GM18867 (cell line): ENCODE measurements around the gene WDR62.

Source experiments
- ATAC-seq: cut with Tn5 transposase; IDR thresholded peaks from one replicate; pipeline ENCODE4 v1.9.1; 2021; ENCODE audit warnings: mild to moderate bottlenecking, moderate library complexity; ENCODE audit not compliant: unreplicated experiment

WDR62 gene

DNA sequence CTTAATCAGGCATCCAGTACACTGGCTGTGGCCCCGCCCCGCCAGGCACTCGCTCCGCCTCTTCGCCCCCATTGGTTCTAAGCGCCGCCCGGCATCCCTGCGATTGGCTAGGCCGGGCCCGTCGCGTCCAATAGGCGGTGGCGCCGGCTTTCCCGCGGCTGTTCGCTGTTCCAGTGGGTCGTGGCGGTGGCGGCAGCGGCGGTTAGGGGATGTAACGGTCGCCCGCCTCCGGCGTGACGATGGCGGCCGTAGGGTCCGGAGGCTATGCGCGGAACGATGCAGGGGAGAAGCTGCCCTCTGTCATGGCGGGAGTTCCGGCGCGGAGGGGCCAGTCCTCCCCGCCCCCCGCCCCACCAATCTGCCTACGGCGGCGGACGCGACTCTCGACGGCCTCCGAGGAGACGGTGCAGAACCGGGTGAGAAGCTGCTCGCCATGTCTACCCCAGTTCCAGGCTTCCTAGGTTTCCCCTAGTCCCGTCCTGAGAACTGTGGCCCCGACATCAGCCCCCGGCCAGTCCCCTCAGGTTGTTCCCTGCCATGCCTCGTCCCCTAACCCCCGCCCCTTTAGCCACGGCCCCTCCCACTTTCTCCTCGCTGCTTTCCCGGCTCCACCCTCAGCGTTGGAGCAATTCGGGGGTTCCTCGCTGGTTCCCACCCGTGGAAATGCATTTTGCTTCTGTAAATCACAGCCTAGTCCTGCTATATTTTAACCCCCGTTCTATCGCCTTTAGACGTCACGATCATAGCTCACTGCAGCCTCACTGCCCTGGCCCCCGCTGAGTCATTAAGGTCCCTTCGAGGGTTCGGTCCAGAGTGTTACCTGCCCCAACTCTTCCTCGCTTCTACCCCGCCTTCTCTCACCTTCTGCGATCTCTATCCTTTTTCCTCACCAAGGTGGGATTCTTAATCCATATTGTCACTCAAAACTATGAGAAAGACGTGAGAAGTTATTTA, at the start of gene WDR62:
TSS of gene WDR62 (plus strand) at position 165 of the 954 bp plus-strand sequence. CDS start at position 240, 75 bp downstream.
- ATAC-seq: peak; percentile 69

DNA sequence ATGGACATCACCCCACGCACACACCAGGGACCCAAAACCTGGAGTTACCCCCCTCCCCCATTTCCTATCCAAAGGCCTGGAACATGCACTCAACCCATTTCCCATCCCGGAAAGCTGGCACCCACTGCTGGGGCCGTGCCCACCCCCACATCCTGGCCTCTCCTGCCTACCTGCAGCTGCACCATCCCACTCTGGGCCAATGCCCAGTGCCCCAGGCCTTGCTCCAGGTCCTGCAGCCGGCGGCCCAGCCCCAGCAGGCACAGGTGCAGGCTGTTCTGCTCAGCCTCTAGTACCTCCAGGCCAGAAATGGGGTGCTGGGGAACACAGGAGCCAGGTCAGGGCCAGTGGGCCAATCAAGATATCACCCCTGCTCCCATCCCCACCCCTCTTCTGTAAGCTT, 47.7 kb upstream of the WDR62 start:
- no peak for ATAC-seq

DNA sequence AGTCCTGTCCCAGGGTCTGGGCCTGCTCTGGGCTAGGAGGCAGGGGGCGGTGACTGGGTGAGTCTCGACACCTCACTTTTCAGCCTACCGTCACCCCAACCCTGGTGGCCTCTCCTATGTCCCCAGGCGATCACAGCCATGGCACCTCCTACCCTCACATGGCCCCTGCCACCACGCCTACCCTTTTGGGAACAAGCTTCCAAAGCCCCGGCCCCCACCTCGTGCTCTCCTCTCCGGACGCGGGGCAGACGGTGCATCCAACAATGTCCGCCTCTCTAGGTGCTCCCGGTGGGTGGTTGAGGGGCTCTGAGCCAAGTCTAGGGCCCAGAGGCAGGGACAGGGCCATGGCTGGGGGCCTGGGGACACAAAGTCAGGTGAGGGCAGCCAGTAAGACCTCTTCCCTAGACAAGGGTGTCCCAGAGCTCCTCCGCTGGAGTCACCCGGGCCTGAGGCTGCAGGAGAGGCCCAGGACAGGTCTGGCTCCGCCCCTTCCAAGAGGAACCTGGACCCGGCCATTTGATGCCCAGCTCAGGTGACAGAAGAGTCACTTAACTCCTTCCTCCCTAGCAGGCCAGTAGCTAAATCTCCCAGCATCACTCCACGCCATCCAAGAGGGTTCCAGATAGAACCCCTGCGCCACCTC, 46.2 kb upstream of the WDR62 start, which contains the start of gene SYNE4:
TSS of gene SYNE4 (minus strand) at position 478 of the 643 bp plus-strand sequence. CDS start at position 346, 132 bp downstream.
- no peak for ATAC-seq

DNA sequence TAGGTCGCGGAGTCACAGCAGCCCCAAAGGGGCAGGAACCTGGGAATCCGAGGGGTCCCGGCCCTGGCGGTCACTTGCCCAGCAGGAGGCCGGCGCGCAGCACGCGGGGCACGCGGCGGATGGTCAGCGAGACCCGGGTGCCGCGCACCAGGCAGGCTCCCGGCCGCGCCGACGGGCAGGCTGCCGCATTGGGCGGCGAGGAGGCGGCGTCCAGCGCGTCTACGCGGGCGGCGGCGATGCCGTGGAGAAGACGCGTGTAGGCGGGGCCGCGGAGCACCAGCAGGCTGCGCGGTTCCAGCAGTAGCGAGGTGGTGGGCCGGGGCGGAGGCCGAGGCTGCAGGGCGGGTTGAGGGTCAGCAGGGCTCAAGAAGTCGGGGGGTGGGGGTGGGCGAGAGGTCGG, 45.5 kb upstream of the WDR62 start:
- no peak for ATAC-seq

DNA sequence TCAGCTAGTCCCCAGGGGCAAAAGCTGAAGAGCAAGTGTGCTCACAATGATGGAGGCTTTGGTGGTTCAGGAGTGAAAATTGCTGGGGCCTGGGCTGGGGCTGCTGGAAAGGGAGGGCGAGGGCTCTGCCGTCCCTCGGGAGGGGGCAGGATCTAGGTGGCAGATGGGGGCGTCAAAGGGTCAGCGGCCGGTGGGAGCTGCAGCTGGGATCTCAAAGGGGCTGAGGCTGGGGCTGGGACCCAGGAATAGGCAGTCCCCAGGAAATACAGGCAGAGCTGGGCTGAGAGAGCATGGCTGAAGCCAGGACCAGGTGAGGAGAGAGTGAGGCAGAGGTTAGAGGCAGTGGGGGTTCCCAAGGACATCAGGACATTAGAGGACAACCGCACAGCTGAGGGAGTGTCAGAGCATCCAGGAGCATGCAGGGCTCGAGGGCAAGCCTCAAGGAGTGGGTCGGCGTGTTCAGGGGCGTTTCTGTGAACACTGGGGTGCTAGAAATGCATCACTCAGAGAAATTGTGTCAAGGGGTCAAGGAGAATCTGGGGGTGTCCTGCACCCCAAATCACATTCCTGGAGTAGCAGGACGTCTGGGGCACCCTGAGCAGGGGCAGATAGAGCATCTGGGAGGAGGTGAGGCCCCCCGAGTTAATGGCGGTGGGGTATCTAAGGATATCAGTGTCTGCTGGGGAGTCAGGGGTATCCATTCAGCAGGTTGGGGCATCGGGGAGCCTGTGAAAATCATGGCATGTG, 44.9 kb upstream of the WDR62 start:
- ATAC-seq: no peak

DNA sequence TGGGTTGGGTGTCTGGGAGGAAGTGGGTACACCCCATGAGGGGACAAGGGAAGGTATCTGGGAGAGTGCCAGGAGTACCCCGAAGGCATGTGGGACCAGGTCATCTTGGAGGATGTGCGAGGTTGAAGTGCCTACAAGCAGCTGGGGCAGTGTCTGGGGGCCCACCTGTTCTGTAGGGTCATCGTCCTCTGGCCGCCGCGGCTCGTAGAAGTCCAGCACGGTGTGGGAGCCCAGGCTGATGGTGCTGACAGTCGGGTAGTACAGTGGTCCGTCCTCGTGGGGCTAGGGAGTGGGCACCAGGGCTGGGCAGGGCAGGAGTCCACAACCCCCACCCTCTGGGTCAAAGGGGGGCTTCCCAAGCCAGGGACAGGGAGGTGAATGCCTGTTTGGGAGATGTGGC, 44.3 kb upstream of the WDR62 start:
- ATAC-seq: no peak

DNA sequence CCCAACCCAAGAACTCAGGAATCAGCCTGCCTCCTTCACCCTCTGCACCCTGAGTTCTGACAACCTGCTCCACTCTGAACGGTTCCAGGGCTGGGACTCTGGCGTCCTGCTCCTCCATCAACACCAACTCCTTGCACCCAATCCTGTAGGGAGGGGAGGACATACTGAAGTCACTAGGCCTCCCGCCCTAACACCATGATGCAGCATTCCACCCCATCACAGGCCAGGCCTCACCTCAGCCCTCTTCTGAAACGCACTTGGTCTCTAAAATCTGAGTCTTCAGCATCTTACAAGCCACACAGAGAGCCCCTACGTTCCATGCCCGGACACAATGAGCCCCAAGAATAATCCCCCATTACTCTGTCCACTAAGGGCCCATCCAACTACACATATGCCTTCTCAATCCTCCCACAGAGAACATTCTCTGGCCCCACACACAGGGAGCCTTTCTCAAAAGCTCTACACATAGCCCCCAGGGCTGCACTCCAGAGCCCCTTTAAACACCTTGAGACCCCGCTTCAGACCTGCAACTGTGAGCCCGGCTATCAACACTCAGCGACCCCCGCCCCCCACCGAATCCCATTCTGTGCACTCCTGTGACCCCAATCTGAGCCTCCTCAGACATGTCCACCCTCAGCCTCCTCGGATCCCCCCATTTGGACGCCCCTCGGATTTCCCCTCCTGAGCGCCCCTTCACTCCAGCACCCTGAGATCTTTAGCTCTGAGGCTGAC, 41.3 kb upstream of the WDR62 start:
- ATAC-seq: no peak

DNA sequence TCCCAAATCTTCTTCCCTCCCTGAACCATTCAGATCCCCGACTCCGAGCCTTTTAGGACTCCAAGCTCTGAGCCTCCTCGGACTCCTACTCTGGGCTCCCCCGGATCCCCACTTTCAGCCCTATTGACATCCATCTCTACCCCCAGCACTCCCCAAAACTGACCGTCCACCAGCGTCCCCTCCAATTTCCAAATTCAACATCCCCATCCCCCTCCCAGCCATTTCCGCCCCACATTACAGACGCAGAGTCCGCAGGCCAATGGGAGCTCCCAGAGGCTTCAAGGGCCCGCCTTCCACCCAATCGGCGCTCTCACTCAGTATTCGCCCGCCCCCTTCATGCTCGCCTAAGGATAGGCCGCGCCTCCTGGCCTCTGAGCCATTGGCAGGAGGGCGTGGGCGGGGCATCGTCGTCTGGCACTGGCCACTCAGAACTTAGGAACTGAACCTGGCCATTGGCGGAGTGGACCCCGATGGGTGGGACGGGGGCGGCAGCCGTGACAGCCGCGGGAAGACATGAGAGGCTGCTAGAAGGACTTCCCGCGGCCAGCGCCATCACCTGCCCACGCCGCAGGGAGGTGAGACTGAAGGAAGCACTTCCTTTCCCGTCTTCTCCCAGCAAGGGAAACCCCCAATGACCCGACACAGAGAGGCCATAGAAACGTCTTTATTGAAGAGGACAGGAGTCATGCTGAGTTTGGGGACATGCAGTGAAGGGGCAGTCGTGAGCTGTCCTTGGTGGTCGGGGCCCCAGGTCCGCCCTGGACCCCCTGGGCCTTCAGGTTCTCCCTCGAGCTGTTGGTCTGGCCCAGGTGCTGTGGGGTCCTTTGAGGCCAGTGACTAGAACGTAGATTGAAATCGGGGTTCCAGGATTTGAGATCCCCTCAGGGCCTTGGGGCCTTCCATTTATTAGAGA, 40.4 kb upstream of the WDR62 start, which contains the start of gene ALKBH6:
TSS of gene ALKBH6 (minus strand) at position 202 of the 913 bp plus-strand sequence. CDS start 816 bp downstream, outside the sequence.
- peak; percentile 92 for ATAC-seq

DNA sequence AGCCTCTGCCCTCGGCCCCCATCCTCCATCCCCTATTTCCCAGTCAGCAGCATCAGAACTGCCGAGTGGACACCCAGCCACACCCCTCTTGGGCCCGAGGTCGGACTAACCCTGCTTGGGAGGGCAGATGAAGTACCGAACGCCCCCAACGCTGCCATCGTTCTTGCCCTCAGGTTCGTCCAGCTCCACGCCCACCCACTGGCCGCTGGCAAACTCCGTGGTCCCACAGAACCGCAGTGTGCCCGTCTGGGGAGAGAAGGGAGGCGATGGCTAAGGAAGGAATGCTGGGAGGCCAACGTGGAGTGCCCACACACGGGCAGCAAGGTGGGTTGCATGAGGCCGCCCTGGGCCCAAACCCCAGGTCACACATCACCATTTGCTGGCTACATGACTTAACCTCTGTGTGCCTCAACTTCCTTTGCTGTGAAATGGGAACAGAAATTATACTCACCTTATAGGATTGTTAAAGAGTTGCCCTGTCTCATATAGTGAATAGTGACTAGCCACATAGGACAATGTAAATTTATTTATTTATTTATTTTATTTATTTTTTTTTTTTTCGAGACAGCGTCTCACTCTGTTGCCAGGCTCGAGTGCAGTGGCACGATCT, 35.5 kb upstream of the WDR62 start:
- no peak for ATAC-seq

DNA sequence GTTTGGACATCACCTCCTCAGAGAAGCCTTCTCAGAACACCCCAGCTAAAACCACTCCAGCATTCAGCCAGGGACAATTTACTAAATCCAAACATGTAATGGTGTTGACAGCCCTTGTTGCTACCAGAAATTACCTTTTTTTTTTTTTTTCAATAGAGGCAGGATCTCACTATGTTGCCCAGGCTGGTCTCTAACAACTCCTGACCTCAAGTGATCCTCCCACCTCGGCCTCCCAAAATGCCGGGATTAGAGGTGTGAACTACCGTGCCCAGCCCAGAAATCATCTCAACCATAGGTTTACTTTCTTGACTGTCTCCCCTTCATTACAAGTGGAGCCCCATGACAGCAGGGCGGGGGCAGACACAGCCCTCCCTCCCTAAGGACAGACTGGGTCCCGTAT, 31.3 kb upstream of the WDR62 start:
- no peak for ATAC-seq

DNA sequence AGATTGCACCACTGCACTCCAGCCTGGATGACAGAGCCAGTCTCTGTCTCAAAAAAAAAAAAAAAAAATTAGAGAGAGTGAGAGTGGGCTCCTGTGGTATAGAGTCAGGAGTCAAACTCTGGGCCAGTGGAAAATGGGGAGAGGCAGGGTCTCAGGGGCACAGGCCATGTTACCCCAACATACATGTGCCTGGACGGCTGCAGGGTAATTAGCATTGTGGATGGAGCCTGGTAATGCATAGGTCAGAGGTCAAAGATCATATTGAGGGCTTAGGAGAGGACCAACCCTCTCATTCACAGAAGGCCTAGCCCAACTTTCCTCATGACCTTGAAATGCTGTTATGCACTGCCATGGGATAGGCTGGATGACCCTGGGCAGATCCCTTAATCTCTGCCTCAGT, 29.2 kb upstream of the WDR62 start:
- no peak for ATAC-seq

DNA sequence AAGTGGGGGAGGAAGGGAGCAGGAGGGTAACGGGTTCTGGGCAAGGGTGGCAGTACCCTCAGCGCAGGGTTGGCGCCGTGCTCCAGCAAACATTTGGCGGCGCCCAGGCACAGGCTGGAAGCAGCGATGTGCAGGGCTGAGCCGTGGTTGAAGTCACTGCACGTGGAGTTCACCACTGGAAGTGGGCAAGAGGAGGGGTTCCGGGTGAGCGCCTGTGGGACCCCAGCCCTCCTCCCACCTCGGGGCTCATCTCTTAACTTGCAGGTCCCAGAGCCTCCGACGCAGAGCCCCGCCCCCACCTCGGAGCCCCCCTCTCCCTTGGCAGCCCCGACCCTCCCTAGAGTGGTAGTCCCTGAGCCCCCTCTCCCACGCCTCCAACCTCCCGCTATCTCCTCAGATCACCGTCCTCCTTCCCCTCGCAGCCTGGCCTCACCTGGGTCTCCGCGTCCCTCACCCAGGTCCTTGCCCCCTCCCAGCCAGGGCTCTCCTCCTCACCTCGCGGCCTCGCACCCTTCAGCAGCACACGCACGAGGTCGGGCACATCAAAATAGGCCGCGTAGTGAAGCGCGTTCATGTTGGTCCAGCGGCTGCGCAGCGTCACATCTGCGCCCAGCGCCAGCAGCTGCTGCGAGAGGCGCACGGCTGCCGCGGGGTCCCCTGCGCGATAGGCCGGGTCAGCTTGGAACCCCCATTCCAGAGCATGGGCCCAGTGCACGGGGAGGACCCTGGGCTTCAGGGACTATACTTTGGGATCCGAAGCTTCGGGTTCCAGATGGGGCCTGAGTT, 28.4 kb upstream of the WDR62 start:
- no peak for ATAC-seq

DNA sequence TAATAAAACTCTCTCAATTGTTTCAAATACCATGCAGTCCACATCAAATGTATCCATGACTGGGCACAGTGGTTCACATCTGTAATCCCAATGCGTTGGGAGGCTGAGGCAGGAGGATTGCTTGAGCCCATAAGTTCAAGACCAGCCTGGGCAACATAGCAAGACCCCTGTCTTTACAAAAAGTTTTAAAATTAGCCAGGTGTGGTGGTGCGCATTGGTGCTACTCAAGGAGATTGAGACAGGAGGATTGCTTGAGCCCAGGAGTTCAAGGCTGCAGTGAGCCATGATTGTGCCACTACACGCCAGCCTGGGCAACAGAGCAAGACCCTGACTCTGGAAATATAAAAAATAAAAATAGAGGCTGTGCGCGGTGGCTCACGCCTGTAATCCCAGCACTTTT, 27.0 kb upstream of the WDR62 start:
- ATAC-seq: no peak

DNA sequence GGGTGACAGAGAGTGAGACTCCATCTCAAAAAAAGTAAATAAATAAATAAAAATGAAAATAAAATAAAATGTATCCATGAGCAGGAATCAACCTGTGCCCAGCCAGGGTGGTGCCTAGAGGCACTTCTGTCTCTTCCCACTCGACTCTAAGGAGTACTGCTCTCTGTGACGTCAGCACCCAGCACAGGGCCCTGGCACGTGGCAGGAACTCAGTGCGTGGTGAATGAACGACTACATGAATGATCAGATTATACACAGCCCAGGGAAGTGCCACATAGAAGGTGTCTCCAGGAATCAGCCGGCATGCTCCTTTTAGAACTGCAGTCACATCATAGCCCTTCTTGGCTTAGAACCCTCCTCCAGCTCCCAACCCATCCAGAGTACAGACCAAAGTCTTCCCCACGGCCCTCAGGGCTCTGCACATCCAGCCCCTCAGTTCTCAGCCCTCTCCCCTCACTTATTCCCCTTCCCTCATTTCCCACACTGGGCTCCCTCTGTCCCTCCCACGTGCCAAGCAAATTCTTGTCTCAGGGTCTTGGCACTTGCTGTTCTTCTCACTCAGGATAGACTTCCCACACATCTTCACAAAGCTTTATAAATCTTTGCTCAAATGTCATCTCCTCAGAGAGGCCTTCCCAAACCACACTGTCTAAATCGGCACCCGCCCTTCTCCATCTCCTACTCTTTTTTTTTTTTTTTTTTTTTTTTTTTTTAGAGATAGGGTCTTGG, 26.2 kb upstream of the WDR62 start:
- no peak for ATAC-seq

DNA sequence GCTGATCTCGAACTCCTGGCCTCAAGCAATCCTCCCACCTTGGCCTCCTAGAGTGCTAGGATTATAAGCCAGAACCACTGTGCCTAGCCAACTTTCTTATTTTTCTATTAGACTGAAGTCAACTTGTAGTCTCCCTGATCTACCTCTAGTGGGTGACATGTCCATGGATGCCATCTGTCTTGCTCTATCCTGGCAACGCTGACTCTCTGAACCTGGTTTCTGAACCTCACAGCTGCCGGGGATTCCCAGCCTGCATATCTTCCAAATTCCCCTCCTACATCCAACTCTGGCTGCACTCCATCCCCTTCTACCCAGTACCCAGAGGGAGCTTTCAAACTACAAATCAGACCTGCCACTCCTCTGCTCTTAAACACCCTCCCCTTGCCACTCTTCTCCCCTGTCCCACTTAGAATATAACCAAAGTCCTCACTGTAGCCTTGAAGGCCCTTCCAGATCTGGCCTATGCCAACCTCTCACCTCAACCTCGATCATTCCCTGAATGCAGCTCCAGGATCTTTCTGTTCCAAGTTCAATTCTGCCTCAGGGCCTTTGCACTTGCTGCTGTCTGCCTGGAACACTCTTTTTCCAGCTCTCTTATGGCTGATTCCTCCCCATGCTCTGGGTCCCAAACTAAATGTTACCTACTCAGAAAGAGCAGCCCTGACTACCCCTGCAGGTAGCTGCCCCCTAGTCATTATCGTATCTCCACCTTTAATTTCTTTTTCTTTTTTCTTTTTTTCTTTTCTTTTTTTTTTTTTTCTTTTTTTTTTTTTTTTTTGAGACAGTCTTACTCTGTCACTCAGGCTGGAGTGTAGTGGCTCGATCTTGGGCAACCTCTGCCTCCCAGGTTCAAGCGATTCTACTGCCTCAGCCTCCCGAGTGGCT, 24.2 kb upstream of the WDR62 start:
- ATAC-seq: no peak

DNA sequence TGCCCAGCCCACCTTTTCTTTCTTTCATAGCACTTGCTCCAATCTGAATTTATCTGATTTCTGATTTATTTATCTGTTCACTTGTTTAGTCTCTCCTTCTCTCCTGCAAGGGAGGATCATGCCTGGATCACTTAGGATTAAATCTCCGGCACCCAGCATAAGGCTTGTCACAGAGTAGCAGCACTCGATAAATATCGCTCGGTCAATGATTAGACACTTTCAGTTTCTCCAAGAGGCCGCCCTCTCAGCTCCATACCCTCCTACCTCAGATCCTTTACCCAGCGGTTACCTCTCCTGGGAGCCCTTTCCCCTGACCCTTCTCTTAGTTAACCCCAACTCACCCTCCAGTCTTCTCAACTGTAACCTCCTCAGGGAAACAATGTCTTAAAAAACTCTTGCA, 23.4 kb upstream of the WDR62 start:
- ATAC-seq: no peak
